ENCODE measurements around the gene SV2C. TPM values are rescaled to one million over a fixed set of nuclear protein-coding genes. Genes with fewer than 3 reads are reported as not detected.

SV2C gene
- polyA plus RNA-seq, 1 donor (not counting 4 experiments of a cell fraction or from before 2014, with no cell fraction given) = 0.34 TPM

DNA sequence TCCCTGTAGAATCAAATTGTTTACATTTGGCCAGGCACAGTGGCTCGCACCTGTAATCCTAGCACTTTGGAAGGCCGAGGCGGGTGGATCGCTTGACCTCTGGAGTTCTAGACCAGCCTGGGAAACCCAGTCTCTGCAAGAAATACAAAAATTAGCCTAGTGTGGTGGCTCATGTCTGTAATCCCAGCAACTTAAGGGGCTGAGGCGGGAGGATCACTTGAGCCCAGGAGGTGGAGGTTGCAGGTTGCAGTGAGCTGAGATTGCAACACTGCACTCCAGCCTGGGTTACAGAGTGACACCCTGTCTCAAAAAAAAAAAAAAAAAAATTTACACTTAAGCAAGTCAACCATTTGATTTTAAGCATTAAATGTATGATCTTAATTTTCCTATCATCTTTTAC lies 302.4 kb downstream of the SV2C start:
- no peaks in the 10 kb centered on the region for H3K36me3 ChIP-seq (ENCODE audit: control insufficient read depth in 2 of 2, extremely low read depth in 1 of 2, insufficient read depth in 2 of 2, low read length in 2 of 2)
- dilution Hi-C loops (cut with MboI; ENCODE audit: extremely low pct_ligation_motif_present, low sequenced_read_pairs) = no loop called here
- no peak overlapping the region for H3K9ac ChIP-seq (ENCODE audit: control insufficient read depth, extremely low read depth, insufficient read depth, low read length)
- H3K79me2 ChIP-seq (ENCODE audit: control insufficient read depth, insufficient read depth, low read length) = no peaks in the 10 kb centered on the region
- no peak overlapping the region for H3K4me2 ChIP-seq (ENCODE audit: control insufficient read depth, extremely low read depth, insufficient read depth, low read depth, low read length)
- no peak for FAIRE-seq
- no peak overlapping the region for H2AFZ ChIP-seq (ENCODE audit: control insufficient read depth, low read length)
- no peaks in the 10 kb centered on the region for H4K20me1 ChIP-seq (ENCODE audit: control insufficient read depth, extremely low read depth, insufficient read depth, low read length)
- H3K27ac ChIP-seq (ENCODE audit: control insufficient read depth, insufficient read depth, low read length) = no peak overlapping the region
- no peak overlapping the region for H3K4me3 ChIP-seq (ENCODE audit: control insufficient read depth in 2 of 3, extremely low read depth in 1 of 3, insufficient read depth in 2 of 3, low read depth in 1 of 3, low read length in 3 of 3)
- TF ChIP-seq EZH2 (IDR thresholded peaks at IDR 0.05; ENCODE audit: low read length) = no peak
- TF ChIP-seq, protein P1, sequence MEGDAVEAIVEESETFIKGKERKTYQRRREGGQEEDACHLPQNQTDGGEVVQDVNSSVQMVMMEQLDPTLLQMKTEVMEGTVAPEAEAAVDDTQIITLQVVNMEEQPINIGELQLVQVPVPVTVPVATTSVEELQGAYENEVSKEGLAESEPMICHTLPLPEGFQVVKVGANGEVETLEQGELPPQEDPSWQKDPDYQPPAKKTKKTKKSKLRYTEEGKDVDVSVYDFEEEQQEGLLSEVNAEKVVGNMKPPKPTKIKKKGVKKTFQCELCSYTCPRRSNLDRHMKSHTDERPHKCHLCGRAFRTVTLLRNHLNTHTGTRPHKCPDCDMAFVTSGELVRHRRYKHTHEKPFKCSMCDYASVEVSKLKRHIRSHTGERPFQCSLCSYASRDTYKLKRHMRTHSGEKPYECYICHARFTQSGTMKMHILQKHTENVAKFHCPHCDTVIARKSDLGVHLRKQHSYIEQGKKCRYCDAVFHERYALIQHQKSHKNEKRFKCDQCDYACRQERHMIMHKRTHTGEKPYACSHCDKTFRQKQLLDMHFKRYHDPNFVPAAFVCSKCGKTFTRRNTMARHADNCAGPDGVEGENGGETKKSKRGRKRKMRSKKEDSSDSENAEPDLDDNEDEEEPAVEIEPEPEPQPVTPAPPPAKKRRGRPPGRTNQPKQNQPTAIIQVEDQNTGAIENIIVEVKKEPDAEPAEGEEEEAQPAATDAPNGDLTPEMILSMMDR (optimal IDR thresholded peaks at IDR 0.05 in 1 of 3, IDR thresholded peaks at IDR 0.05 in 1 of 3, conservative IDR thresholded peaks at IDR 0.05 in 1 of 3; ENCODE audit: extremely low read depth in 1 of 3, insufficient read depth in 2 of 3, low read length in 3 of 3) = no peak
- H3K9me1 ChIP-seq (ENCODE audit: control insufficient read depth, extremely low read depth, insufficient read depth, low read length) = no peaks in the 10 kb centered on the region
- no peaks in the 10 kb centered on the region for H3K9me3 ChIP-seq (ENCODE audit: control insufficient read depth, low read depth, low read length)
- no peak for DNase-seq (ENCODE audit: low read depth, low spot score)
- H3K27me3 ChIP-seq (ENCODE audit: control insufficient read depth, extremely low read depth, insufficient read depth, low read length) = no peaks in the 10 kb centered on the region
- no peaks in the 10 kb centered on the region for H3K4me1 ChIP-seq (ENCODE audit: control insufficient read depth, extremely low read depth, insufficient read depth, low read length)

DNA sequence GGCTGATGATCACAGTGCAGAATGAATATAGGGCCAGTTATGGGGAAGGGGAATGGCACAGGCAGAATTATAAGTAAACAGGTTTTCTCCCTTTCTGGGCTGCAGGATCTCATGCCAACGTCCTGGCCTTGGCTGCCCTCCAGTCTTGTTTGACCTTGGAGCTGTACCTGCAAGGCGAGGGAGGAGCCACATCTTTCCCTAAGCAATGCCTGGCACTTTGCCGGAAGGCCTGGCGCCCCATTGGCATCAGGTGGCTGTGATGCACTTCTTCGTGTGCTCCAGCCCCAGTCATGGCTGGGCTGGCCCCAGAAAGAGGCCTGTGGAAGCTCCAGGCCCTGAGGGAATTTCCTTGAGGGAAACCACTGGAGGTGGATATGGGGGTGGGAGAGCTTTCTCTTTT lies 303.2 kb downstream of the SV2C start:
- DNase-seq (ENCODE audit: low read depth, low spot score) (no peak), FAIRE-seq (no peak)
- no peaks in the 10 kb centered on the region for H3K9me3 ChIP-seq (ENCODE audit: control insufficient read depth, low read depth, low read length)
- no peaks in the 10 kb centered on the region for H3K9me1 ChIP-seq (ENCODE audit: control insufficient read depth, extremely low read depth, insufficient read depth, low read length)
- H2AFZ ChIP-seq (ENCODE audit: control insufficient read depth, low read length) = no peak overlapping the region
- H3K4me1 ChIP-seq (ENCODE audit: control insufficient read depth, extremely low read depth, insufficient read depth, low read length) = no peaks in the 10 kb centered on the region
- H3K79me2 ChIP-seq (ENCODE audit: control insufficient read depth, insufficient read depth, low read length) = no peaks in the 10 kb centered on the region
- H3K36me3 ChIP-seq (ENCODE audit: control insufficient read depth in 2 of 2, extremely low read depth in 1 of 2, insufficient read depth in 2 of 2, low read length in 2 of 2) = no peaks in the 10 kb centered on the region
- H3K4me2 ChIP-seq (ENCODE audit: control insufficient read depth, extremely low read depth, insufficient read depth, low read depth, low read length) = no peak overlapping the region
- H3K4me3 ChIP-seq (ENCODE audit: control insufficient read depth in 2 of 3, extremely low read depth in 1 of 3, insufficient read depth in 2 of 3, low read depth in 1 of 3, low read length in 3 of 3) = no peak overlapping the region
- dilution Hi-C loops (cut with MboI; ENCODE audit: extremely low pct_ligation_motif_present, low sequenced_read_pairs) = no loop called here
- no peak overlapping the region for H3K9ac ChIP-seq (ENCODE audit: control insufficient read depth, extremely low read depth, insufficient read depth, low read length)
- no peaks in the 10 kb centered on the region for H4K20me1 ChIP-seq (ENCODE audit: control insufficient read depth, extremely low read depth, insufficient read depth, low read length)
- H3K27me3 ChIP-seq (ENCODE audit: control insufficient read depth, extremely low read depth, insufficient read depth, low read length) = no peaks in the 10 kb centered on the region
- no peak for TF ChIP-seq EZH2 (IDR thresholded peaks at IDR 0.05; ENCODE audit: low read length)
- TF ChIP-seq, protein P1 (optimal IDR thresholded peaks at IDR 0.05 in 1 of 3, IDR thresholded peaks at IDR 0.05 in 1 of 3, conservative IDR thresholded peaks at IDR 0.05 in 1 of 3; ENCODE audit: extremely low read depth in 1 of 3, insufficient read depth in 2 of 3, low read length in 3 of 3) = no peak
- H3K27ac ChIP-seq (ENCODE audit: control insufficient read depth, insufficient read depth, low read length) = no peak overlapping the region

Data from keratinocyte (primary cell).